IPS-15b (cell line): ENCODE measurements around the gene MYH10.

ENCODE experiments used
- H3K27me3 ChIP-seq: one replicate; pipeline ENCODE4 v1.6.1; 2013; ENCODE audit warnings: low read length; ENCODE audit not compliant: control insufficient read depth, insufficient read depth
- H3K36me3 ChIP-seq: one replicate; pipeline ENCODE4 v1.6.1; 2013; ENCODE audit warnings: low read length; ENCODE audit not compliant: control insufficient read depth, insufficient read depth
- H3K4me1 ChIP-seq: one replicate; pipeline ENCODE4 v1.6.1; 2013; ENCODE audit warnings: mild to moderate bottlenecking, low read length; ENCODE audit not compliant: control insufficient read depth, insufficient read depth
- H3K4me3 ChIP-seq: one replicate; pipeline ENCODE4 v1.5.1; 2013; ENCODE audit warnings: low read depth, low read length
- H3K9ac ChIP-seq: one replicate; pipeline ENCODE4 v1.6.1; 2013; ENCODE audit warnings: low read depth, mild to moderate bottlenecking, low read length
- H3K9me3 ChIP-seq: one replicate; pipeline ENCODE4 v1.6.1; 2013; ENCODE audit warnings: mild to moderate bottlenecking, low read length; ENCODE audit not compliant: control insufficient read depth, insufficient read depth

Gene MYH10

GRCh38 chr17:8502126-8502525, 128.4 kb downstream of the MYH10 start:
- no peak overlapping the region for H3K4me3 ChIP-seq
- no peaks in the 10 kb centered on the region for H3K4me1 ChIP-seq
- no peaks in the 10 kb centered on the region for H3K9me3 ChIP-seq
- peaks cover 73% of the 10 kb centered on the region for H3K36me3 ChIP-seq
- H3K9ac ChIP-seq = no peak overlapping the region
- no peaks in the 10 kb centered on the region for H3K27me3 ChIP-seq

DNA sequence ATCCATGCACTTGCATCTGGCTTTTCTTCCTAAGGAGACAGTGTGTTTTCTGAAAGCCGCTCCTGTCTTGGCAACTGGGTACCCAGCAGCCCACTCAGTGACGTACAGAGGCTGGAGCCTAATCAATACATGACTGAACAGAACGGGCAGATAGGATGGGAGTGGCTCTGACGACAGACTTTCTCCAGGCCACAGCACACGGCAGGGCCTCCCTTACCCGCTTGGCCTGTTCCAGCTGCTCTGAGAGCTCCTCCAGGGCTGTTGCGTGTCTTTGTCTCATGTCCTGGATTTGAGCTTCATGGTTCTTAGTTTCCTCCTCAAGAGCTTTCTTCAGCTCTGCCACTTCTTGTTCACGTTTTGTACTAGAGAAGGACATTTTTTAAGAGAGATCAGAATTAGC, 129.9 kb downstream of the MYH10 start:
- Histone ChIP-seq H3K4me3 (no peak overlapping the region), H3K27me3 (no peaks in the 10 kb centered on the region), H3K9ac (no peak overlapping the region), H3K4me1 (no peaks in the 10 kb centered on the region), H3K36me3 (peaks cover 66% of the 10 kb centered on the region), H3K9me3 (no peaks in the 10 kb centered on the region)

- H3K9ac ChIP-seq = no peak overlapping the region
- H3K4me1 ChIP-seq = no peaks in the 10 kb centered on the region
- no peaks in the 10 kb centered on the region for H3K9me3 ChIP-seq
- peaks cover 64% of the 10 kb centered on the region for H3K36me3 ChIP-seq
- H3K4me3 ChIP-seq = no peak overlapping the region
- no peaks in the 10 kb centered on the region for H3K27me3 ChIP-seq
Observed at GRCh38 chr17:8499614-8500013, 130.9 kb downstream of the MYH10 start.

DNA sequence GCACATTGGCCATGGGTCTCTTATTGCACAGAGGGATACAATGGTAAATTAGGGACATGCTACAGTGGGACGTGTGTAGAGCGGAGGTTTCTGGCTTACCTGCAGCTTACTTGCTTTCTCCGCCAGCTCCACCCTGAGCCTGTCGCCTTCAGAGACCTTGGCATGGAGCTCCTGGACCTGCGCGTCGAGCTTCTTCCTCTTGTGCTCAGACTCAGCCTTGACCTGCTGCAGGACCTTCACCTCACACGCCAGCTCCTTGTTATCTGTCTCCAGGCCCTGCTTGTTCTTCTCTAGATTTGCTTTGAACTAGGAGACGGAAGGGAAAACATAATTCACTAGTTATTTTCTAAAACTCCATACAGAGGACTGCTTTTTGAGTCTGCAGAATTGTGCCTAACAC, 131.4 kb downstream of the MYH10 start:
- no peaks in the 10 kb centered on the region for H3K4me1 ChIP-seq
- H3K4me3 ChIP-seq = no peak overlapping the region
- H3K36me3 ChIP-seq = peaks cover 63% of the 10 kb centered on the region
- H3K9ac ChIP-seq = no peak overlapping the region
- H3K9me3 ChIP-seq = no peaks in the 10 kb centered on the region
- H3K27me3 ChIP-seq = no peaks in the 10 kb centered on the region

DNA sequence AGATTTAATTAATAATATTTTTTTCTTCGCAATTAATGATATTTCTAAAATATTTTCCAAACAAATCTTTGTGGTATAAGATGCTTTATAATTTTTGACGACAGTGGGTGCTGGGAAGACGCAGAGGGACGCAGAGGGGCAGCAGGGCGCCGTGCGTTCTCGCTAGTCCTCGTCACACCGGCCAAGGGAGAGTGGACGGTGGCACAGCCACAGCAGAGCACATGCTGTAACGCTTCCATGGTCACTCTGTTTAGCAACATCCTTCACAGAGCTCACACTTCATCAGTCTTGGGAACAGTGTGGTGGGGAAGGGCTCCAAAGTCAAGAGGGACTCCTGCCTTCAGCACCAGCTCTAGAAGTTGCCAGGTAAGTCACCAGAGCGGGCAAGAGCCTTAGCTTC, 134.4 kb downstream of the MYH10 start:
- no peaks in the 10 kb centered on the region for H3K9me3 ChIP-seq
- no peak overlapping the region for H3K4me3 ChIP-seq
- H3K27me3 ChIP-seq = no peaks in the 10 kb centered on the region
- H3K36me3 ChIP-seq = peaks cover 64% of the 10 kb centered on the region
- no peak overlapping the region for H3K9ac ChIP-seq
- no peaks in the 10 kb centered on the region for H3K4me1 ChIP-seq

- H3K9ac ChIP-seq = no peak overlapping the region
- H3K4me1 ChIP-seq = no peaks in the 10 kb centered on the region
- peaks cover 61% of the 10 kb centered on the region for H3K36me3 ChIP-seq
- no peaks in the 10 kb centered on the region for H3K27me3 ChIP-seq
- no peaks in the 10 kb centered on the region for H3K9me3 ChIP-seq
- H3K4me3 ChIP-seq = no peak overlapping the region
Observed at GRCh38 chr17:8494506-8495111, 135.9 kb downstream of the MYH10 start.

GRCh38 chr17:8494021-8494420, 136.5 kb downstream of the MYH10 start:
- no peak overlapping the region for H3K4me3 ChIP-seq
- no peaks in the 10 kb centered on the region for H3K9me3 ChIP-seq
- peaks cover 58% of the 10 kb centered on the region for H3K36me3 ChIP-seq
- no peak overlapping the region for H3K9ac ChIP-seq
- H3K27me3 ChIP-seq = no peaks in the 10 kb centered on the region
- H3K4me1 ChIP-seq = no peaks in the 10 kb centered on the region

GRCh38 chr17:8492121-8492520, 138.4 kb downstream of the MYH10 start:
- Histone ChIP-seq H3K27me3 (no peaks in the 10 kb centered on the region), H3K9ac (no peak overlapping the region), H3K36me3 (peaks cover 65% of the 10 kb centered on the region), H3K4me1 (no peaks in the 10 kb centered on the region), H3K4me3 (no peak overlapping the region), H3K9me3 (no peaks in the 10 kb centered on the region)

DNA sequence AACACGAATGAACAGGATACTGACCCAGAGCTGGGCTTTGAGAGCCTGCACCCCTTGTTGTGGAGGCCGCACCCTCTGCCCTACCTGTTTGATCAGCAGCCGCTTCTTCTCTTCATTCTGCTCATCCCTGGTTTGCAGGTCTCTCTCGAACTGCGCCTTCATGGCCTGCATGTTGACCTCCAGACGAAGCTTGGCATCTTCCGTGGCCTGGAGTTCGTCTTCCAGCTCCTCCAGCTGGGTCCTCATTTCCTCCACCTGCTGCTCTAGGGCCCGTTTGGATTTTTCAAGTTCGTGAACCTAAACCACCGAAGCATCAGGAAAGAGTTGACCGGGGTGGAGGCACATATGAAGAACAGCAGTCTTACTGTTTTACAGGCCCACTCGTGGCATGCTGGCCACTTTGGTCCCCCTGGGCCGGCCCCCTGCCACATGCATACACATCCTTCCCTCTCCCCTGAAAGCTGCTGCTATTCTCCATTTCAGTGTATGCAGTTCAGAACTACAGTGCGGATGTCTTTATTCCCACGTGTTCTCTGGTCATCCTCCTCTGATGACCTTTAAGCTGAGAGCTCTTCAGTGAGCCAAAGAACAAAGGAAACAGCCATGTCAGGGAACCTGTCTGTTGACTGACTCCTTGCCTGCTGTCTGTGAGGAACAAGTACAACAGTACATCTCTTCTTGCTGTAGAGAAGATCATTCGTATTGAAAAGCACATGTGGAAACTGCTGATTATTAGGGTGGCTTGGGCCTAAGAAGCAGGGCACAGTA, 140.1 kb downstream of the MYH10 start:
- Histone ChIP-seq H3K4me1 (no peaks in the 10 kb centered on the region), H3K9me3 (no peaks in the 10 kb centered on the region), H3K27me3 (no peaks in the 10 kb centered on the region), H3K9ac (no peak overlapping the region), H3K4me3 (no peak overlapping the region), H3K36me3 (peaks cover 72% of the 10 kb centered on the region)

DNA sequence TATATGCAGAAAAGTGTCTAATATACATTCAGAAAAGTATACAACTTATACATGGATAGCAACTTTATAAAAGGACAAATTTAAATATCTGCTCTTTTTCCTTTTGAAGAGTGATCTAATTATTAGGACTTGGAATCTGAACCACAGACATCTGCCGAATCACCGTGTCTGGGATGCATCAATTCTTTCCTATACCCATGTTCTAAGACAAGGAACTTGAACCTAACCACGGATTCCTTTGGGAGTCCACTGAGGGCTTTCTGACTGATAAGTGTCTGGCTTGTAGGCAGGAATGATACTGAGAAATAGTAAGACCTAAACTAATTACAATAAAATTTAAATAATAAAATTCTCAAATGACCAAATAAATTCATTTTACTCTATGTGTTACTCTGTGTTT, 140.7 kb downstream of the MYH10 start:
- H3K9me3 ChIP-seq = no peaks in the 10 kb centered on the region
- peaks cover 68% of the 10 kb centered on the region for H3K36me3 ChIP-seq

GRCh38 chr17:8488901-8489300, 141.6 kb downstream of the MYH10 start:
- Histone ChIP-seq H3K9ac (no peak overlapping the region), H3K36me3 (peaks cover 61% of the 10 kb centered on the region), H3K27me3 (no peaks in the 10 kb centered on the region), H3K9me3 (no peaks in the 10 kb centered on the region), H3K4me1 (no peaks in the 10 kb centered on the region), H3K4me3 (no peak overlapping the region)

More for the DNA sequence above, 140.7 kb downstream of the MYH10 start:
- Histone ChIP-seq H3K9ac (no peak overlapping the region), H3K4me3 (no peak overlapping the region), H3K4me1 (no peaks in the 10 kb centered on the region), H3K27me3 (no peaks in the 10 kb centered on the region)

DNA sequence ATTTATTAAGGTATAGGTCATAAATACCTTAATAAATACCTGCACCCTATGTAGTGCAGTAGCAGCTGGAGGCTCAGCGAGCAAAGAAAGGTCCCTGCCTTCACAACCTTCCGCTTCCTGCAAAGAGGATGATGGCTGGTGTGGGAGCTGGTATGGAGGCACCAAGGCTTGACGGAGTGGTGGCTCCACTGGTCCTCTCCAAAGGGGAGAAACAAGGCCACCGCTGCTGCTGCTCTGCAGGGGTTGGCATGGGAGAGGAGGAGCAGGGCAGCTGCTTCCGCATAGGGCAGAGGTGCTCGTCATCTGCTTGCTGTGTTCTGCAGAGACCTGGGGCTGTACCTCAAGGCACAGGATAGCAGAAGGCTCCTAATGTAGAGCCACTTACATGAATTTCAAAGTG, 142.0 kb downstream of the MYH10 start:
- Histone ChIP-seq H3K36me3 (peaks cover 64% of the 10 kb centered on the region), H3K27me3 (no peaks in the 10 kb centered on the region), H3K9ac (no peak overlapping the region), H3K4me1 (no peaks in the 10 kb centered on the region), H3K4me3 (no peak overlapping the region), H3K9me3 (no peaks in the 10 kb centered on the region)
